Spinal cord (tissue), 10 donors: ENCODE measurements around the gene DMWD. TPM values are rescaled to one million over a fixed set of nuclear protein-coding genes. Genes with fewer than 3 reads are reported as not detected.
"Not testable (repeated sequence)": the region's sequence is repeated elsewhere in the genome, so short reads cannot be mapped to it uniquely, and the experiment has no call there.

Experiments used
- DNase-seq, 6 donors: peaks; one replicate each; pipeline versions ENCODE4 v3.0.0 to v3.0.0-alpha.2; 2013 to 2015; ENCODE audit warnings: low spot score in 6 of 6, low read depth in 4 of 6
- H3K27ac ChIP-seq: one replicate; pipeline ENCODE4 v1.5.1; 2013; ENCODE audit warnings: low read depth, low read length, control low read depth
- H3K27me3 ChIP-seq: one replicate; pipeline ENCODE4 v1.6.1; 2013; ENCODE audit warnings: low read length; ENCODE audit not compliant: control insufficient read depth, insufficient read depth
- H3K36me3 ChIP-seq: one replicate; pipeline ENCODE4 v1.6.1; 2013; ENCODE audit warnings: low read length; ENCODE audit not compliant: control insufficient read depth, insufficient read depth
- H3K4me1 ChIP-seq: one replicate; pipeline ENCODE4 v1.6.1; 2013; ENCODE audit warnings: low read length; ENCODE audit not compliant: control insufficient read depth, insufficient read depth
- H3K4me3 ChIP-seq: one replicate; pipeline ENCODE4 v1.5.1; 2013; ENCODE audit warnings: low read depth, low read length, control low read depth
- H3K9me3 ChIP-seq: one replicate; pipeline ENCODE4 v1.6.1; 2013; ENCODE audit warnings: low read length; ENCODE audit not compliant: control insufficient read depth, insufficient read depth
- WGBS: methylation state at CpG from one replicate; pipeline ENCODE4 v1.1.5; 2013; ENCODE audit warnings: missing lambda C conversion rate; ENCODE audit not compliant: insufficient coverage; 5-methylcytosine and 5-hydroxymethylcytosine counted together
- polyA plus RNA-seq, 2 donors: library from polyadenylated mRNA; unstranded; fragments of 120-200 nt; gene quantifications; one replicate each; pipeline ENCODE4 v1.2.1, GENCODE V29; 2013; ENCODE audit not compliant: insufficient read length in 2 of 2
- total RNA-seq, 2 donors: library from RNA; depleted of rRNA in 1 of 2; stranded (reverse); fragments of 120-200 nt in 1 of 2; fragments of >200 nt in 1 of 2; gene quantifications; one replicate each; pipeline versions ENCODE4 v1.2.3 to v1.2.4, GENCODE V29; 2013 to 2014
- donor health status: healthy.

DMWD gene
- total and polyA plus RNA-seq, 4 donors, result 27.0 to 101 (median 62.8) TPM

DNA sequence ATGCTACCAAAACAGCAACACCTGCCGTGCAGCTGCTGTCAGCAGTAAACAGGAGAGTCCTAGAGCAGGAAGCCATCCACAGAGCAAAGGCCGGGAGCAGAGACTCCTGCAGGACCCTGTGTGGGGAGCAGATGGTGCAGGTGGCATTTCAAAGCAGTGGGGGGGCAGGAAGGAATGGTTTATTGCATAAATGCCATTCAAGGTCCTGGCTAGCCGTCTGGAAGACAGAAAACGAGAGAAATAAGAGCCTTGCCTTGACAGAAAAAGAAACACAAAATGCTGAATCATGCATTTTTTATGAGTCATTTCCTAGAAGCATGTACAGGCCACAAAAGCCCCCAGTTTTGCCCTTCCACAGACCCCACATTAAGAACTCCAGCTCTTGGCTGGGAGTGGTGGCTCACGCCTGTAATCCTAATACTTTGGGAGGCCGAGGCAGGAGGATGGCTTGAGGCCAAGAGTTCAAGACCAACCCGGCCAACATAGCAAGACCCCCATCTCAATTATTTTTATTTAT, 17.1 kb upstream of the DMWD start:
- no peak for DNase-seq
- Histone ChIP-seq H3K36me3 (peaks cover 6% of the 10 kb centered on the region), H3K4me1 (peaks cover 4% of the 10 kb centered on the region), H3K27me3 (no peaks in the 10 kb centered on the region), H3K27ac (no peak overlapping the region), H3K4me3 (no peak overlapping the region), H3K9me3 (no peaks in the 10 kb centered on the region)
- 25% methylated on average over 3 of the region's 7 CpGs for WGBS

- DNase-seq, result no peak
- H3K4me1 ChIP-seq, result no peaks in the 10 kb centered on the region
- H3K9me3 ChIP-seq, result no peaks in the 10 kb centered on the region
- no peak overlapping the region for H3K27ac ChIP-seq
- no peaks in the 10 kb centered on the region for H3K36me3 ChIP-seq
- no peaks in the 10 kb centered on the region for H3K27me3 ChIP-seq
- no peak overlapping the region for H3K4me3 ChIP-seq
Observed at GRCh38 chr19:45805719-45806118, 13.1 kb upstream of the DMWD start.

DNA sequence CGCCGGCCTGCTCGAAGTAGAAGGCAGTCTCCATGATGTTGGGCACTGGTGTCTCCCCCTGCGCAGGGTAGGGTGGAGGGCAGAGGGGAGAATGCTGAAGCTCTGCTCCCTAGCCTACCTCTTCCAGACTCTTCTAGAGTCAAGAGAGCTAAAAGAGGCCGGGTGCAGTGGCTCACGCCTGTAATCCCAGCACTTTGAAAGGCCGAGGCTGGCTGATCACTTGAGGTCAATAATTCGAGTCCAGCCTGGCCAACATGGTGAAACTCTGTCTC, 12.2 kb upstream of the DMWD start:
- no peak overlapping the region for H3K4me3 ChIP-seq
- no peak for DNase-seq
- H3K9me3 ChIP-seq, result no peaks in the 10 kb centered on the region
- no peaks in the 10 kb centered on the region for H3K4me1 ChIP-seq
- no peaks in the 10 kb centered on the region for H3K27me3 ChIP-seq
- H3K27ac ChIP-seq, result no peak overlapping the region
- WGBS, result 90% methylated on average over 8 of the region's 8 CpGs
- H3K36me3 ChIP-seq, result no peaks in the 10 kb centered on the region

GRCh38 chr19:45804140-45804958, 11.7 kb upstream of the DMWD start:
- H3K4me3 ChIP-seq, result no peak overlapping the region
- WGBS, result 90% methylated on average over 57 of the region's 57 CpGs
- H3K9me3 ChIP-seq, result no peaks in the 10 kb centered on the region
- DNase-seq, result no peak
- H3K4me1 ChIP-seq, result peaks cover 2% of the 10 kb centered on the region
- H3K36me3 ChIP-seq, result no peaks in the 10 kb centered on the region
- no peaks in the 10 kb centered on the region for H3K27me3 ChIP-seq
- no peak overlapping the region for H3K27ac ChIP-seq

GRCh38 chr19:45801603-45802175, 9.0 kb upstream of the DMWD start:
- no peaks in the 10 kb centered on the region for H3K27me3 ChIP-seq
- no peak for DNase-seq
- no peaks in the 10 kb centered on the region for H3K36me3 ChIP-seq
- H3K9me3 ChIP-seq, result no peaks in the 10 kb centered on the region
- no peak overlapping the region for H3K4me3 ChIP-seq
- no peak overlapping the region for H3K27ac ChIP-seq
- peaks cover 7% of the 10 kb centered on the region for H3K4me1 ChIP-seq
- WGBS, result 89% methylated on average over 3 of the region's 7 CpGs

- Histone ChIP-seq H3K27me3 (no peaks in the 10 kb centered on the region), H3K36me3 (peaks cover 2% of the 10 kb centered on the region), H3K27ac (no peak overlapping the region), H3K4me3 (no peak overlapping the region), H3K9me3 (no peaks in the 10 kb centered on the region), H3K4me1 (peaks cover 7% of the 10 kb centered on the region)
- no peak for DNase-seq
- WGBS, result 80% methylated on average over 8 of the region's 8 CpGs
Observed at GRCh38 chr19:45800070-45800553, 7.5 kb upstream of the DMWD start.

- 100% methylated on average over 1 of the region's 5 CpGs for WGBS
- H3K9me3 ChIP-seq, H3K4me1 ChIP-seq, H3K27me3 ChIP-seq, H3K4me3 ChIP-seq, H3K27ac ChIP-seq, H3K36me3 ChIP-seq, DNase-seq: not testable (repeated sequence)
Observed at GRCh38 chr19:45799541-45799940, 6.9 kb upstream of the DMWD start.

GRCh38 chr19:45798995-45799517, 6.4 kb upstream of the DMWD start:
- no peaks in the 10 kb centered on the region for H3K9me3 ChIP-seq
- H3K4me3 ChIP-seq, result no peak overlapping the region
- no peaks in the 10 kb centered on the region for H3K27me3 ChIP-seq
- 2% methylated on average over 7 of the region's 10 CpGs for WGBS
- H3K4me1 ChIP-seq, result peaks cover 7% of the 10 kb centered on the region
- peaks cover 2% of the 10 kb centered on the region for H3K36me3 ChIP-seq
- DNase-seq, result peak in 2 of 6 donors; percentile 84 to 87
- no peak overlapping the region for H3K27ac ChIP-seq

DNA sequence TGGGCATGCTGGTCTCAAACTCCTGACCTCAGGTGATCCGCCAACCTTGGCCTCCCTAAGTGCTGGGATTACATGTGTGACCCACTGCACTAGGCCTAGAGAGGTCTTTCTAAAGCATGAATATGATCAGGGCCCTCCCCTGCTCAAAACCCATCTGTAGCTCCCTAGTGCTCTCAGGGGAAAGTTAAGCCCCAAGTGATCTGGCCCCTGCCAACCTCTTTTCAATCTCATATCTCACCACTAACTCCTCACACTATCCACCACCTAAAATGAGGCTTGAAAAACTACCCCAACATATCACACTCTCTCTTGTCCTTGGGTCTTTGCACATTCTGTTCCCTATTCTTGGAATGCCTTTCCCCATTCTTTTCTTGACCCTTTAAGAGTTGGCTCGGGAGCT, 2.0 kb upstream of the DMWD start:
- Histone ChIP-seq H3K4me1 (peaks cover 31% of the 10 kb centered on the region), H3K27ac (no peak overlapping the region), H3K36me3 (peaks cover 16% of the 10 kb centered on the region), H3K9me3 (no peaks in the 10 kb centered on the region), H3K27me3 (no peaks in the 10 kb centered on the region), H3K4me3 (no peak overlapping the region)
- DNase-seq, result no peak
- 80% methylated on average over 1 of the region's 2 CpGs for WGBS

DNA sequence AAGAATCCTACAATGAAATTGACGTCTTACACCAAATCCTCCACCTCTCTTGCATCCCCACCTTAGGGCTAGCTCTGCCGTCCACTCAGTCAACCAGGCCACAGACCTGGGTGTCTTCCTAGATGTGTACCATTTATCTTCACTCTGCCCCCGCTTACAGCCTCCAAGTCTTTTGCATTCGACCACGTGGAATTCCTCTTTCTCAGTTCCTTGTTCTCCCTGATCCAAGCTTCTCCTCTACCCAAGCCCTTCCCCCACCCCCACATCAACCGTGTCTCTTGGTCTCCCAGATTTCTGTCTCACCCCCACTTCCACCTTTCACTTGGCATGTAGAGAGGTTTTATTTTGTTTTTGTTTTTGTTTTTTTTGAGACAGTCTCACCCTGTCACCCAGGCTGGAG, 1.2 kb upstream of the DMWD start:
- WGBS, result 53% methylated on average over 5 of the region's 6 CpGs
- H3K27ac ChIP-seq, result no peak overlapping the region
- no peak for DNase-seq
- H3K4me3 ChIP-seq, result no peak overlapping the region
- H3K4me1 ChIP-seq, result peaks cover 24% of the 10 kb centered on the region
- H3K36me3 ChIP-seq, result peaks cover 24% of the 10 kb centered on the region
- no peaks in the 10 kb centered on the region for H3K27me3 ChIP-seq
- no peaks in the 10 kb centered on the region for H3K9me3 ChIP-seq
